ENCODE measurements around the gene HTR3B. TPM values are rescaled to one million over a fixed set of nuclear protein-coding genes. Genes with fewer than 3 reads are reported as not detected.

HTR3B gene
- total and polyA plus RNA-seq, 2 donors (not counting 1 experiment from before 2014, with no cell fraction given) = not detected

DNA sequence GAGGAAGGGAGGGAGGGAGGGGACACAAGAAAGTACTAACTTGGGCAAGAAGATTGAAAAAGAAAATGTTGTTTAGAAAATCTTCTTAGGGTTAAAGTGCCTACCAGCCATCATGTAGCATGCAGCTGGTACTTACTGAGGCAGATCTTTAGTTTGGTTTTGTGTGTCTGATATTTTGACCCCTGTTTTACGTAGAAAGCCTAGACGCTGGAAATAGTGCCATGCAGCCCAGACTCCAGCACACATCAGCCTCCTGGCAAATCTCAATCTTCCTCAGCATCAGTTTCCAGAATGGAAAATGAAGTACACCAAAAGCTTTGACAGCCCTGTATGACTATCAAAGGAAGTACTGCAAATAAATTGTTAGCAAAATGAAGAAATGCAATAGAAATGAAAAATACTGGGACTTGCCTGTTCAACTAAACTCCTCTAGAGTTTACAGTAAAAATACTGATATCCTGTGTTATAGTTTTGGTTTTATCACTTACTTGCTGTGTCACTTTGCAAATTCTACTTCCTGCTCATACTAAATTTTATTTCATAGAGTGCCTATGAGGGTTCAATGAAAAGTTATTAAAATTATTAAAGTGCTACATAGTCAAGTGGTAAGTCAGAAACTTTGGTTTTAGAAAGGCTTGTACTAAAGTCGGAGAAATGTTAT is 36.6 kb upstream of the HTR3B start:
- TF ChIP-seq EZH2 (IDR thresholded peaks at IDR 0.05; ENCODE audit: borderline replicate concordance, insufficient read depth, low read depth, low read length, poor library complexity, severe bottlenecking) = no peak
- TF ChIP-seq, protein P1, sequence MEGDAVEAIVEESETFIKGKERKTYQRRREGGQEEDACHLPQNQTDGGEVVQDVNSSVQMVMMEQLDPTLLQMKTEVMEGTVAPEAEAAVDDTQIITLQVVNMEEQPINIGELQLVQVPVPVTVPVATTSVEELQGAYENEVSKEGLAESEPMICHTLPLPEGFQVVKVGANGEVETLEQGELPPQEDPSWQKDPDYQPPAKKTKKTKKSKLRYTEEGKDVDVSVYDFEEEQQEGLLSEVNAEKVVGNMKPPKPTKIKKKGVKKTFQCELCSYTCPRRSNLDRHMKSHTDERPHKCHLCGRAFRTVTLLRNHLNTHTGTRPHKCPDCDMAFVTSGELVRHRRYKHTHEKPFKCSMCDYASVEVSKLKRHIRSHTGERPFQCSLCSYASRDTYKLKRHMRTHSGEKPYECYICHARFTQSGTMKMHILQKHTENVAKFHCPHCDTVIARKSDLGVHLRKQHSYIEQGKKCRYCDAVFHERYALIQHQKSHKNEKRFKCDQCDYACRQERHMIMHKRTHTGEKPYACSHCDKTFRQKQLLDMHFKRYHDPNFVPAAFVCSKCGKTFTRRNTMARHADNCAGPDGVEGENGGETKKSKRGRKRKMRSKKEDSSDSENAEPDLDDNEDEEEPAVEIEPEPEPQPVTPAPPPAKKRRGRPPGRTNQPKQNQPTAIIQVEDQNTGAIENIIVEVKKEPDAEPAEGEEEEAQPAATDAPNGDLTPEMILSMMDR (IDR thresholded peaks at IDR 0.05) = no peak
- Histone ChIP-seq H3K4me1 (ENCODE audit: control insufficient read depth in 2 of 2, insufficient read depth in 2 of 2, low read length in 2 of 2) (peaks cover 14 to 17% of the 10 kb centered on the region in 2 donors), H3K4me2 (replicated peaks; ENCODE audit: low read depth, low read length, poor library complexity, severe bottlenecking) (no peak overlapping the region), H3K4me3 (ENCODE audit: control extremely low read depth in 1 of 5, extremely low read depth in 1 of 5, insufficient read depth in 1 of 5, low read depth in 2 of 5, low read length in 4 of 5) (no peak overlapping the region), H3K9me3 (ENCODE audit: control extremely low read depth in 1 of 3, control insufficient read depth in 2 of 3, insufficient read depth in 1 of 3, low read length in 2 of 3) (no peaks in the 10 kb centered on the region), H3K79me2 (ENCODE audit: control insufficient read depth, insufficient read depth, low read length) (peaks cover 96% of the 10 kb centered on the region), H3K27me3 (replicated peaks in 1 of 4; ENCODE audit: control extremely low read depth in 1 of 4, control insufficient read depth in 3 of 4, insufficient read depth in 4 of 4, low read length in 3 of 4) (no peaks in the 10 kb centered on the region), H3K36me3 (replicated peaks in 1 of 2; ENCODE audit: control extremely low read depth in 1 of 2, control insufficient read depth in 1 of 2, extremely low read depth in 1 of 2, insufficient read depth in 2 of 2, low read length in 1 of 2) (peaks cover 8 to 25% of the 10 kb centered on the region in 2 experiments), H4K20me1 (ENCODE audit: control insufficient read depth, insufficient read depth, low read length, poor library complexity, severe bottlenecking) (peaks cover 59% of the 10 kb centered on the region), H2AFZ (ENCODE audit: insufficient read depth, low read depth, low read length, poor library complexity, severe bottlenecking) (no peak overlapping the region), H3K27ac (ENCODE audit: low read length in 2 of 2) (no peak overlapping the region), H3K9ac (ENCODE audit: low read length) (no peak overlapping the region)
- no CpG with 5 or more reads among the region's 3 CpGs for WGBS (ENCODE audit: insufficient coverage)
- intact Hi-C loops (cut with micrococcal nuclease) = no loop called here
- H3K27ac Mint-ChIP-seq = no peak overlapping the region
- H3K4me1 Mint-ChIP-seq = peaks cover 51% of the 10 kb centered on the region
- H3K9me3 Mint-ChIP-seq (ENCODE audit: insufficient read depth) = no peaks in the 10 kb centered on the region
- ChIA-PET CTCF (interaction anchor here (1.1 kb wide), 1 partner anchor 30 kb away, joined by 6 read pairs; no protein-coding TSS in a partner anchor), POLR2A (no interaction called here)
- ATAC-seq (ENCODE audit: low read depth) (no peak), DNase-seq (no peak)
- no peak overlapping the region for H3K4me3 Mint-ChIP-seq
- H3K27me3 Mint-ChIP-seq = no peaks in the 10 kb centered on the region

- H3K27me3 ChIP-seq (replicated peaks in 1 of 4; ENCODE audit: control extremely low read depth in 1 of 4, control insufficient read depth in 3 of 4, insufficient read depth in 4 of 4, low read length in 3 of 4) = no peaks in the 10 kb centered on the region
- TF ChIP-seq, protein P1 (IDR thresholded peaks at IDR 0.05) = no peak
- no peak for TF ChIP-seq EZH2 (IDR thresholded peaks at IDR 0.05; ENCODE audit: borderline replicate concordance, insufficient read depth, low read depth, low read length, poor library complexity, severe bottlenecking)
- Mint-ChIP-seq H3K4me1 (peaks cover 64% of the 10 kb centered on the region), H3K9me3 (ENCODE audit: insufficient read depth) (no peaks in the 10 kb centered on the region), H3K27me3 (no peaks in the 10 kb centered on the region), H3K4me3 (no peak overlapping the region), H3K27ac (no peak overlapping the region)
- POLR2A ChIA-PET = no interaction called here
- H3K4me3 ChIP-seq (ENCODE audit: control extremely low read depth in 1 of 5, extremely low read depth in 1 of 5, insufficient read depth in 1 of 5, low read depth in 2 of 5, low read length in 4 of 5) = no peak overlapping the region
- H3K9me3 ChIP-seq (ENCODE audit: control extremely low read depth in 1 of 3, control insufficient read depth in 2 of 3, insufficient read depth in 1 of 3, low read length in 2 of 3) = peaks cover 0 to under 1% (median 0%) of the 10 kb centered on the region in 3 donors
- H3K4me2 ChIP-seq (replicated peaks; ENCODE audit: low read depth, low read length, poor library complexity, severe bottlenecking) = no peak overlapping the region
- whole genome bisulfite sequencing (ENCODE audit: insufficient coverage) = 100% methylated on average over 3 of the region's 3 CpGs
- peaks cover 4 to 19% of the 10 kb centered on the region in 2 experiments for H3K36me3 ChIP-seq (replicated peaks in 1 of 2; ENCODE audit: control extremely low read depth in 1 of 2, control insufficient read depth in 1 of 2, extremely low read depth in 1 of 2, insufficient read depth in 2 of 2, low read length in 1 of 2)
- no peak for ATAC-seq (ENCODE audit: low read depth)
- no peak for DNase-seq
- H3K9ac ChIP-seq (ENCODE audit: low read length) = no peak overlapping the region
- CTCF ChIA-PET = interaction anchor here (1.2 to 1.4 kb wide), 2 partner anchors 75 to 98 kb away, joined by 3 to 5 read pairs; partner anchors contain the start of gene ZW10
- no peak overlapping the region for H2AFZ ChIP-seq (ENCODE audit: insufficient read depth, low read depth, low read length, poor library complexity, severe bottlenecking)
- peaks cover 44% of the 10 kb centered on the region for H4K20me1 ChIP-seq (ENCODE audit: control insufficient read depth, insufficient read depth, low read length, poor library complexity, severe bottlenecking)
- peaks cover 77% of the 10 kb centered on the region for H3K79me2 ChIP-seq (ENCODE audit: control insufficient read depth, insufficient read depth, low read length)
- no peak overlapping the region for H3K27ac ChIP-seq (ENCODE audit: low read length in 2 of 2)
- intact Hi-C loops (cut with micrococcal nuclease) = loop anchor here (10.0 kb wide), 2 partner anchors 47 to 557 kb away; partner anchors contain the start of gene TTC12
- H3K4me1 ChIP-seq (ENCODE audit: control insufficient read depth in 2 of 2, insufficient read depth in 2 of 2, low read length in 2 of 2) = peaks cover 29 to 39% of the 10 kb centered on the region in 2 donors
Observed at GRCh38 chr11:113871336-113871735, 33.3 kb upstream of the HTR3B start.

All from B cell (primary cell).